HepG2 (cell line): ENCODE results near the gene CBL. TPM values are rescaled to one million over a fixed set of nuclear protein-coding genes. Genes with fewer than 3 reads are reported as not detected.

Experiments
- ATAC-seq: fragments of 200-7000 bp; cut with Tn5 transposase; 3 replicates; pipeline ENCODE4 v1.9.1; 2020; ENCODE audit warnings: mild to moderate bottlenecking, moderate library complexity
- BruUV-seq: library from RNA; stranded (reverse); fragments of 400-500 nt; replicated peaks from 2 replicates; lab custom pipeline; 2021; lab: Mats Ljungman, UMichigan
- CTCF ChIA-PET: fragments of 300-600 bp; formaldehyde crosslinking; extraction: SDS; loops from one replicate; lab custom pipeline; 2021; ENCODE audit warnings: low total read pairs, inconsistent platforms, low intra/inter-chr PET ratio; lab: Yijun Ruan, JAX
- POLR2A ChIA-PET: fragments of 350-600 bp; sonication (Branson Sonifier 250); formaldehyde crosslinking; loops from one replicate; lab custom pipeline; 2020; ENCODE audit warnings: antibody characterized with exemption, inconsistent platforms; lab: Yijun Ruan, JAX
- DNase-seq: peaks from one replicate; pipeline ENCODE4 v3.0.0-alpha.2; 2015; ENCODE audit warnings: low spot score
- FAIRE-seq: peaks from 3 replicates; lab custom pipeline; 2011; peaks lifted over from hg19 to GRCh38; lab: Jason Lieb, UNC
- H2AFZ ChIP-seq: one replicate; pipeline ENCODE4 v1.6.1; 2011; ENCODE audit warnings: low read length, inconsistent platforms
- H3K27ac ChIP-seq: fragments of 300-600 bp; 3 replicates; pipeline ENCODE4 v1.8.0; 2011; ENCODE audit warnings: mixed run types, mild to moderate bottlenecking, mixed read lengths, low read length, inconsistent platforms; ENCODE audit not compliant: insufficient read depth; ENCODE audit errors: extremely low read length
- H3K27me3 ChIP-seq, 2 experiments: fragments of 200-600 bp in 1 of 2; 2 replicates in 1 of 2; 3 replicates in 1 of 2; pipeline versions ENCODE4 v1.6.0 to v1.8.0; 2011; ENCODE audit warnings: low read length in 2 of 2, mild to moderate bottlenecking in 2 of 2, moderate library complexity in 2 of 2, inconsistent platforms in 1 of 2; ENCODE audit not compliant: insufficient read depth in 2 of 2, control insufficient read depth in 1 of 2
- H3K36me3 ChIP-seq, 2 experiments: fragments of 200-600 bp in 1 of 2; replicated peaks in 1 of 2; 2 replicates in 1 of 2; 3 replicates in 1 of 2; pipeline versions ENCODE4 v1.5.1 to v1.8.0; 2011; ENCODE audit warnings: low read length in 2 of 2, inconsistent platforms in 1 of 2; ENCODE audit not compliant: insufficient read depth in 2 of 2, control insufficient read depth in 1 of 2
- H3K4me1 ChIP-seq: 2 replicates; pipeline ENCODE4 v1.5.1; 2012; ENCODE audit warnings: low read length, inconsistent platforms; ENCODE audit not compliant: insufficient read depth
- H3K4me2 ChIP-seq: 2 replicates; pipeline ENCODE4 v1.6.0; 2011; ENCODE audit warnings: low read depth, low read length, inconsistent platforms
- H3K4me3 ChIP-seq, 3 experiments: fragments of 200-600 bp in 1 of 3; sonication (generic), shearing (Covaris generic) in 1 of 3; replicated peaks in 1 of 3; 2 replicates each; pipeline ENCODE4 v1.5.1; 2011 to 2016; ENCODE audit warnings: low read length in 3 of 3, inconsistent platforms in 2 of 3, low read depth in 2 of 3, mild to moderate bottlenecking in 2 of 3, control low read depth in 1 of 3, mixed read lengths in 1 of 3; ENCODE audit not compliant: insufficient read depth in 1 of 3
- H3K79me2 ChIP-seq: one replicate; pipeline ENCODE4 v1.6.1; 2011; ENCODE audit warnings: low read length, inconsistent platforms; ENCODE audit not compliant: insufficient read depth
- H3K9ac ChIP-seq: 2 replicates; pipeline ENCODE4 v1.6.0; 2011; ENCODE audit warnings: mild to moderate bottlenecking, low read depth, low read length, inconsistent platforms; ENCODE audit not compliant: insufficient read depth
- H3K9me3 ChIP-seq: 2 replicates; pipeline ENCODE4 v1.5.1; 2012; ENCODE audit warnings: mild to moderate bottlenecking, low read length
- H4K20me1 ChIP-seq: 2 replicates; pipeline ENCODE4 v1.6.0; 2011; ENCODE audit warnings: inconsistent platforms, mild to moderate bottlenecking, low read length, moderate library complexity; ENCODE audit not compliant: insufficient read depth
- POLR2G ChIP-seq: fragments of 200-400 bp; formaldehyde crosslinking; IDR thresholded peaks from 2 replicates; pipeline ENCODE4 v1.6.1; 2018; ENCODE audit warnings: mild to moderate bottlenecking, low read depth, low read length, moderate library complexity
- ZBTB38 ChIP-seq: sonication (generic); formaldehyde crosslinking; IDR thresholded peaks from 2 replicates; pipeline ENCODE4 v1.5.1; 2020; ENCODE audit warnings: mild to moderate bottlenecking, missing genetic modification reagents
- ZC3H13 ChIP-seq: sonication (generic); formaldehyde crosslinking; IDR thresholded peaks from 2 replicates; pipeline ENCODE4 v1.8.1; 2023; ENCODE audit warnings: mild to moderate bottlenecking, missing genetic modification reagents, moderate library complexity
- ZNF343 ChIP-seq: sonication (generic); formaldehyde crosslinking; IDR thresholded peaks from 2 replicates; pipeline ENCODE4 v1.4.0; 2020; ENCODE audit warnings: mild to moderate bottlenecking, missing genetic modification reagents
- ZNF788 ChIP-seq: sonication (generic); formaldehyde crosslinking; IDR thresholded peaks from 2 replicates; pipeline ENCODE4 v1.5.0; 2020; ENCODE audit warnings: mild to moderate bottlenecking, missing genetic modification reagents, borderline replicate concordance
- WGBS: methylation state at CpG from one replicate; pipeline ENCODE4 v1.1.6; 2017; ENCODE audit warnings: low lambda C conversion rate; 5-methylcytosine and 5-hydroxymethylcytosine counted together
- in situ Hi-C: cut with HindIII; loops from 2 replicates; pipeline ENCODE4 v1.10.0; 2017; ENCODE audit warnings: low pct_unique_long_range_greater_than_20kb; ENCODE audit not compliant: extremely low pct_ligation_motif_present
- intact Hi-C: fragments of 100-400 bp; cut with micrococcal nuclease; formaldehyde crosslinking; loops from one replicate; pipeline ENCODE4 v1.10.0; 2022; ENCODE audit not compliant: unreplicated experiment
- polyA plus RNA-seq, 8 experiments: library from polyadenylated mRNA; depleted of rRNA in 3 of 8; stranded (reverse) in 7 of 8; unstranded in 1 of 8; fragments of >200 nt; fragmentation: Illumina TruSeq in 4 of 8; extraction: Trizol in 4 of 8; gene quantifications; 2 replicates each; pipeline versions ENCODE4 v1.2.1 to v1.2.3, GENCODE V29; 2011 to 2016; ENCODE audit warnings: low read depth in 4 of 8, missing spikeins in 1 of 8, mixed read lengths in 1 of 8; ENCODE audit not compliant: insufficient read depth in 1 of 8
- total RNA-seq, 5 experiments: library from RNA; depleted of rRNA; stranded (reverse); fragments of >200 nt; fragmentation: Illumina TruSeq; extraction: Trizol; gene quantifications; 2 replicates each; pipeline ENCODE4 v1.2.3, GENCODE V29; 2016; ENCODE audit warnings: low read depth in 1 of 5

The CBL gene
- total and polyA plus RNA-seq, 2 of the 13 experiments (the other 11 are each of a cell fraction or from before 2014, with no cell fraction given) = 6.6 to 7.4 TPM

DNA sequence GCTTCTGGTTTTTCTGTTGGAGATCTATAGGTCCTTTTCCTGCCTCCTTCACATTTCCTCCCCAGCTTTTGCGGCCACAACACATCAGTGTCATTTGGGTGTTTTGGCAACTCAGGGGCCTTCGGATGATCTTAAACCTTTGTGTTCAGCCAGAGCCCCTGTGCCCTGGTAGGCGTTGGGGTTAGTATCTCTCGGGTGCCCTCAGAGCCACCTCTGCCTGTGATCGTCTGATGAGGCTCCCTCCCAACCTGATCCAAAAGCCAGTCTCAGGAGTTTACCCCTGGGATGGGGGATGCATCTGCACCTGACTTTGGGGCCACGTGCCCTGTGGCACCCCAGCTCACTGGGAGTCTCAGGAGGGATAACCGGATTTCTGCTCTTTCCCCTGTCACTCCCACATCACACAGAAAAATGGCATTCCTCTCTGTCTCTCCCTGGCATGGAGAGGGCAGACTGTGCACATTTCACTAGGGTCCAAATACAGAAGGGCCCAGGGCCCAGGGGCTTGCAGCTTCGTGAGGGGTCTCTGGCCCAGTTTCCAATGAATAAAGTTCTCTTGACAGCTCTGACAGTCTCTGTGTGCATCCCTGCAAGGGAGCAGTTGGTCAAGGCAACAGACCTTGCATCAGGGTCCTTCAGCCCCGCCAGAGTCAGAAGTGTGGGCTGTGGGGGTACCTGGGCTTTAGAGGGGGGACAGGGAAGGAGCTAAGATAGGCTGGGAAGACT is 130.8 kb downstream of the CBL start:
- ATAC-seq (no peak), FAIRE-seq (no peak), DNase-seq (no peak)
- 100% methylated on average over 5 of the region's 9 CpGs for WGBS
- Histone ChIP-seq H3K27me3 (peaks cover 0 to 11% of the 10 kb centered on the region in 2 experiments; a peak in 3 of 5 replicates), H3K4me3 (no peak overlapping the region), H2AFZ (no peak overlapping the region), H3K79me2 (peaks cover 24% of the 10 kb centered on the region), H3K4me2 (peak overlapping the region; percentile 10; the same call in 1 of the 2 replicates), H3K4me1 (peaks cover 67% of the 10 kb centered on the region), H4K20me1 (peaks cover 4% of the 10 kb centered on the region; the same call in 1 of the 2 replicates), H3K27ac (no peak overlapping the region), H3K9me3 (no peaks in the 10 kb centered on the region), H3K9ac (no peak overlapping the region), H3K36me3 (peaks cover 8 to 14% of the 10 kb centered on the region in 2 experiments; a peak in 4 of 5 replicates)
- CTCF ChIA-PET = interaction anchor here (1.9 kb wide), 1 partner anchor 34 kb away, joined by 5 read pairs; no protein-coding TSS in a partner anchor
- BruUV-seq = no TSS peak
- intact Hi-C loops = no loop called here
- POLR2A ChIA-PET = interaction anchor here (1.4 to 2.3 kb wide), 4 partner anchors 14 to 38 kb away, joined by 3 to 29 read pairs (median 18); partner anchors contain the start of gene MCAM
- TF ChIP-seq ZC3H13 (peak; percentile 12; the same call in 1 of the 2 replicates), ZBTB38 (CRISPR knock-in tag) (no peak)
- in situ Hi-C loops = loop anchor here (5.0 to 10.0 kb wide), 2 partner anchors 35 to 138 kb away; no protein-coding TSS in a partner anchor

GRCh38 chr11:119337581-119338317 is 131.6 kb downstream of the CBL start:
- in situ Hi-C loops (loop anchor here (5.0 to 10.0 kb wide), 2 partner anchors 35 to 137 kb away; no protein-coding TSS in a partner anchor), intact Hi-C loops (loop anchor here (1.0 kb wide), 1 partner anchor 37 kb away; no protein-coding TSS in a partner anchor)
- Histone ChIP-seq H3K27ac (no peak overlapping the region), H4K20me1 (peaks cover 4% of the 10 kb centered on the region; the same call in 1 of the 2 replicates), H3K4me3 (no peak overlapping the region), H3K9me3 (no peaks in the 10 kb centered on the region), H3K27me3 (peaks cover 0 to 20% of the 10 kb centered on the region in 2 experiments; a peak in 3 of 5 replicates), H3K9ac (no peak overlapping the region), H2AFZ (no peak overlapping the region), H3K36me3 (peaks cover 8 to 14% of the 10 kb centered on the region in 2 experiments; a peak in 4 of 5 replicates), H3K4me1 (peaks cover 59% of the 10 kb centered on the region), H3K4me2 (peak overlapping the region; percentile 26; the same call in 1 of the 2 replicates), H3K79me2 (peaks cover 24% of the 10 kb centered on the region)
- ChIA-PET POLR2A (interaction anchor here (0.8 to 2.3 kb wide), 10 partner anchors 10 to 44 kb away, joined by 3 to 29 read pairs (median 4); partner anchors contain the start of genes MCAM and USP2), CTCF (interaction anchor here (1.3 to 1.9 kb wide), 4 partner anchors 15 to 44 kb away, joined by 4 to 17 read pairs (median 9); partner anchors contain the start of gene USP2)
- FAIRE-seq (no peak), ATAC-seq (no peak), DNase-seq (no peak)
- TF ChIP-seq ZC3H13 = 0 out of 2 replicates have a peak, but pooled peaks have one; percentile 3
- 0 out of 2 replicates have a peak, but pooled peaks have one; percentile 29 for TF ChIP-seq POLR2G
- no peak for TF ChIP-seq ZNF788 (CRISPR knock-in tag)
- no peak for TF ChIP-seq ZNF343 (CRISPR knock-in tag)
- WGBS = 89% methylated on average over 3 of the region's 9 CpGs
- no TSS peak for BruUV-seq
